Measurements from ENCODE around the gene GMPPA. TPM values are rescaled to one million over a fixed set of nuclear protein-coding genes. Genes with fewer than 3 reads are reported as not detected.

The GMPPA gene
- total RNA-seq, 4 donors from 2014 or later = 16.3 to 38.2 (median 18.2) TPM

DNA sequence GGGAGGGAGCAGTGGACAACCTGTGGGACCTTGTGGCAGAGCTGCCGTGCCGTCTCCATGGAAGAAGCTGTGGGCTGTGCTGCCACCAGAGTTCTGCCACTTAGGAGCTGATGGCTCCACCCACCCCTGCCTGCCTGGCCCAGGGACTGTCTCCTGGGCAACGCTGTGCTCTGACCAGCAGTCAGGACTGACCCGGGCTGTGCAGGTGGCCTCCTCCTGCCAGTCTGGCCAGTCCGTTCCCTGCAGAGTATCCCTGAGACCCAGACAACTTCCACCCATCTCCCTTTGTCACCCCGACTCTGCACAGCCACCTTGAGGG is 28.3 kb downstream of the GMPPA start:
- TF ChIP-seq, protein P1, sequence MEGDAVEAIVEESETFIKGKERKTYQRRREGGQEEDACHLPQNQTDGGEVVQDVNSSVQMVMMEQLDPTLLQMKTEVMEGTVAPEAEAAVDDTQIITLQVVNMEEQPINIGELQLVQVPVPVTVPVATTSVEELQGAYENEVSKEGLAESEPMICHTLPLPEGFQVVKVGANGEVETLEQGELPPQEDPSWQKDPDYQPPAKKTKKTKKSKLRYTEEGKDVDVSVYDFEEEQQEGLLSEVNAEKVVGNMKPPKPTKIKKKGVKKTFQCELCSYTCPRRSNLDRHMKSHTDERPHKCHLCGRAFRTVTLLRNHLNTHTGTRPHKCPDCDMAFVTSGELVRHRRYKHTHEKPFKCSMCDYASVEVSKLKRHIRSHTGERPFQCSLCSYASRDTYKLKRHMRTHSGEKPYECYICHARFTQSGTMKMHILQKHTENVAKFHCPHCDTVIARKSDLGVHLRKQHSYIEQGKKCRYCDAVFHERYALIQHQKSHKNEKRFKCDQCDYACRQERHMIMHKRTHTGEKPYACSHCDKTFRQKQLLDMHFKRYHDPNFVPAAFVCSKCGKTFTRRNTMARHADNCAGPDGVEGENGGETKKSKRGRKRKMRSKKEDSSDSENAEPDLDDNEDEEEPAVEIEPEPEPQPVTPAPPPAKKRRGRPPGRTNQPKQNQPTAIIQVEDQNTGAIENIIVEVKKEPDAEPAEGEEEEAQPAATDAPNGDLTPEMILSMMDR (IDR thresholded peaks at IDR 0.05; ENCODE audit: low read depth) = no peak

DNA sequence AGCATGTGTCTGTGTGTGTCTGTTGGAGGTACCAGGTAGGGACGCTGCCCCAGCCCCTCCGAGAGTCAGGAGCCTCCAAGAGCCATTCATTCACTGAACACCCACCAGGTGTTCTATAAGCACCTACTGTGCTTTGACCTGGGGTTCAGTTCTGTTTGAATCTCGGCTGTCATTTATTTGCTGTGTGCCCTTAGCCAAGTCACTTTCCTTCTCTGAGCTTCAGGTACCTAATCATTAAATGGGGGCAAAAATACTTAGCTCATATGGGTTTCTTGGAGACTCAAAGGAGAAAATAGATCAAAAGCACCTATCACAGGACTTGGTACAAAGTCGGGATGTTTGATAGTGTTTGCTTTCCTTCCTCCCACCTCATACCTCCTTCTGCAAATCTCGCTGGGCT is 28.8 kb downstream of the GMPPA start:
- TF ChIP-seq, protein P1 (IDR thresholded peaks at IDR 0.05; ENCODE audit: low read depth) = no peak

DNA sequence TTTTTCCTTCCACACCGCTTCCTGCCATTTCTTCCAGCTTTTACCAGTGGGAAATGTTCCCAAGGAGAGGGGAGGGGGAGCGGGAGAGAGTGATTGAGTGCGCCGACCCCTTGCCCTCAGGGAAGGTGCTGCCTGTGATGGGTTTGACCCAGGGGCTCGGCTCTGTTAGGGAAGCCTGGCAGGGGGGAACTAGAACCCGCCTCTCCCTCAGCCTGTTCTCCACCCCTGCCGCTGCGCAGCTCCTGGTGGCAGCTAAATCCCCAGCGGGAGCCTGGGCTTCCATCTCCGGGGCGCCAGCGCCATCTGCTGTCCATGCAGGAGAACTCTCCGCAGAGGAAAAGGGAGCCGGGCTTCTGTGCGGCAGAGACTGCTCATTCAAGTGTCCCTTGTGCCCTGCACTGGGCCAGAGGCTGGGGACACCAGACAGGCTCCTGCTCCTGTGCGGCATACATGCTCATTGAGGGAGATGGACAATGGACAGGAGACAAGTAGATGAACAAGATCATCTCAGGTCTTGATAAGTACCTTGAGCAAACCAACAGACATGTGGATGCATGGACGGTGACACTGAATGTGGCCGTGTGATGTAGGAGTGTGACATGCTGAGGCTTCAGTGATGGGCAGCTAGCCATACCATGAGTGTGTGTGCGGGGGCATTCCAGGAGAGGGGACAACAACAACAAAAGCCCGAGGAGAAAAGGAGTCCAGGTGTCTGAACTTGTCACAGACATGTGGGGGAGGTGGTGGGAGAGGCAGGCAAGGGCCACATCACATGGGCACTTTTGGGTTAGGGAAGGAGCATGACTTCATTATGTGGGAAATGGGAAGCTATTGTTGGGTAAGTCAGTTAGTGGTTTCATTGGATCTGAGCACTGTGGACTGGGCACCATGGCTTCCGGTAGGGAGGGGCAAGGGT is 31.6 kb downstream of the GMPPA start:
- TF ChIP-seq, protein P1 (IDR thresholded peaks at IDR 0.05; ENCODE audit: low read depth) = no peak

DNA sequence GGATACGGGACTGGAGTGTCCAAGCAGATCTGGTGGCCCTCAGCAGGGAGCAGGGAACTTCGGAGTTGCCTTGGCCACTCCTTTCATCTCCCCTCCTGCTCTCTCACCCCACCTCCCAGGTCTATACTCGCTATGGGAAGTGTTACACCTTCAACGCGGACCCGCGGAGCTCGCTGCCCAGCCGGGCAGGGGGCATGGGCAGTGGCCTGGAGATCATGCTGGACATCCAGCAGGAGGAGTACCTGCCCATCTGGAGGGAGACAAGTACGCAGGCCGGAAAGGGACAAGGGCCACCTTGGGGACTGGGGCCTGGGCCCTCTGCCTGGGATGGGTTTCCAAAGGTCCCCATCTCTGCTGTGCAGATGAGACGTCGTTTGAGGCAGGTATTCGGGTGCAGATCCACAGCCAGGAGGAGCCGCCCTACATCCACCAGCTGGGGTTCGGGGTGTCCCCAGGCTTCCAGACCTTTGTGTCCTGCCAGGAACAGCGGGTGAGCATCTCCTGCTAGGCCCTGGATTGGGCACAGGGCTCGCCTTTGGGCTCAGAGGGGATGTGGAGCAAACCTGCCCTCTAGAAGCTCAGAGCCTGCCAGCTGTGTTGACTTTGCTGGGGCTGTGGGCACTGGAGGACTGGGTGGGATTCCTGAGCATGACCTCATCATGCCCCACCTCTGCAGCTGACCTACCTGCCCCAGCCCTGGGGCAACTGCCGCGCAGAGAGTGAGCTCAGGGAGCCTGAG is 33.1 kb downstream of the GMPPA start:
- TF ChIP-seq, protein P1 (IDR thresholded peaks at IDR 0.05; ENCODE audit: low read depth) = no peak

DNA sequence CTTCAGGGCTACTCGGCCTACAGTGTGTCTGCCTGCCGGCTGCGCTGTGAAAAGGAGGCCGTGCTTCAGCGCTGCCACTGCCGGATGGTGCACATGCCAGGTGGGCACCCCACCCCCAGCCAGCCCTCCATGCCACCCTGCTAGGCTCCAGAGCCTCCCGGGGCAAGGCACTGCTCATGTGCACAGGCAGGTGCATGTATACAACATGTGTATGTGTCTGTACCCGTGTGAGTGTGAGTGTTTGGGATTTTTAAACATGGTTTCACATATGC is 33.6 kb downstream of the GMPPA start:
- TF ChIP-seq, protein P1 (IDR thresholded peaks at IDR 0.05; ENCODE audit: low read depth) = no peak

DNA sequence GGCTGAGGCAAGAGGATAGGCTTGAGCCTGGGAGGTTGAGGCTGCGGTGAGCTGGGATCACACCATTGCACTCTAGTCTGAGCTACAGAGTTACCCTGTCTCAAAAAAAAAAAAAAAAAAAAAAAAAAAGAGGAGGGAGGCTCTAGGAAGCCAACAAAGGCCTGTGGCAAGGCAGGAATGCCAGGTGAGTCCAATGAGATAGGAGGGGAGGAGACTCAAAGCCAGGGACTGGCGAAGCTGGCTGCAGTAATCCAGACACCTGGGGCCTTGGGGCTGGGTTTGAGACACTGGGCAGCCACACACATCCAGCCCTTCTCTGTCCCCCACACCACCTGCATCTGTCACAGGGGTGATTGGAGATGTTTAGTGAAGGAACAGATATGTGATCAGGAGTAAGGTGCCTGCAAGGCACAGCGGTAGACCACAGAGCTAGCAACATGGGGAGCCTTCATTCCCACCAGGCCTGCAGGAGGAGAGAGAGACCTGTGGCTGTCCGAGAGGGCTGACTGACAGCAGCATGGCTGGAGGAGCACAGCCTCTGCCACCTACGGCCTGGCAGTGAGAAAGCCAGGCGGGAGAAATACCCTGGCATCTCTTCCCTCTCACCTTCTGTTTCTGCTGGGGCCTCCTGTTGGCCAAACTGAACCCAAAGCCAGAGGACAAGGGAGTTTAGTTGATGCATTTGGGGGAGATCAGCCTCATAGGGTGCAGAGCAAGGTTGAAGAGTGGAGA is 35.4 kb downstream of the GMPPA start:
- TF ChIP-seq, protein P1 (IDR thresholded peaks at IDR 0.05; ENCODE audit: low read depth) = no peak

DNA sequence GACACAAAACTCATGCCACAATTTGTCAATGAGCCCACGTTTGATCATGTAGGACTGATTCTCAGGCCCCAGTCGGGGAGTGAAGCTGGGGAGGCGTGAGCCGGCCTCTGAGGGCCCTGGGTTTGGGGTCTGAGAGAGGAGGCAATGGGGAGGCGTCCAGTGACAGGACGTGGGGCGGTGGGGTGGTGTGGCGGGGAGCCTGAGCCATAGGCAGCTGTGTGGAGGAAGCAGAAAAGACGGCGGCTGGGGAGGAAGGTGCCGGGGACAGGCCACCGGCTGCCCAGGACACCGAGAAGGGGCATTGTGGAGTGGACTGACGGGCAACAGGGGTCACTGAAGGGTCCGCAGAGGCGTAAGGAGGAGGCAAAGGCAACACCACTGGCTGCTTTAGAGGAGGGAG is 37.7 kb downstream of the GMPPA start:
- TF ChIP-seq, protein P1 (IDR thresholded peaks at IDR 0.05; ENCODE audit: low read depth) = no peak

Data from subcutaneous adipose tissue (tissue), 4 donors.